Mucosa of rectum (tissue), 2 donors: ENCODE results near the gene CEACAM3.

Source experiments
- H3K27ac ChIP-seq, 2 donors: one replicate each; pipeline ENCODE4 v1.7.0; 2013; ENCODE audit warnings: inconsistent platforms in 2 of 2, low read depth in 2 of 2, low read length in 2 of 2
- H3K27me3 ChIP-seq, 2 donors: one replicate each; pipeline ENCODE4 v1.7.0; 2013; ENCODE audit warnings: low read length in 2 of 2; ENCODE audit not compliant: control insufficient read depth in 2 of 2, insufficient read depth in 2 of 2
- H3K36me3 ChIP-seq, 2 donors: one replicate each; pipeline ENCODE4 v1.7.0; 2013; ENCODE audit warnings: low read length in 2 of 2; ENCODE audit not compliant: control insufficient read depth in 2 of 2, insufficient read depth in 2 of 2
- H3K4me1 ChIP-seq, 2 donors: one replicate each; pipeline ENCODE4 v1.7.0; 2013; ENCODE audit warnings: low read length in 2 of 2, mild to moderate bottlenecking in 1 of 2; ENCODE audit not compliant: control insufficient read depth in 2 of 2, insufficient read depth in 2 of 2
- H3K4me3 ChIP-seq, 2 donors: one replicate each; pipeline ENCODE4 v1.7.0; 2013; ENCODE audit warnings: low read length in 2 of 2
- H3K9ac ChIP-seq, 2 donors: one replicate each; pipeline ENCODE4 v1.7.0; 2013; ENCODE audit warnings: low read length in 2 of 2, low read depth in 1 of 2, mild to moderate bottlenecking in 1 of 2
- H3K9me3 ChIP-seq, 2 donors: one replicate each; pipeline ENCODE4 v1.7.0; 2013; ENCODE audit warnings: low read length in 2 of 2; ENCODE audit not compliant: control insufficient read depth in 2 of 2
- donor health status: healthy.
- donor health status: Normal muscosa, but diverticular disease.

Gene CEACAM3

DNA sequence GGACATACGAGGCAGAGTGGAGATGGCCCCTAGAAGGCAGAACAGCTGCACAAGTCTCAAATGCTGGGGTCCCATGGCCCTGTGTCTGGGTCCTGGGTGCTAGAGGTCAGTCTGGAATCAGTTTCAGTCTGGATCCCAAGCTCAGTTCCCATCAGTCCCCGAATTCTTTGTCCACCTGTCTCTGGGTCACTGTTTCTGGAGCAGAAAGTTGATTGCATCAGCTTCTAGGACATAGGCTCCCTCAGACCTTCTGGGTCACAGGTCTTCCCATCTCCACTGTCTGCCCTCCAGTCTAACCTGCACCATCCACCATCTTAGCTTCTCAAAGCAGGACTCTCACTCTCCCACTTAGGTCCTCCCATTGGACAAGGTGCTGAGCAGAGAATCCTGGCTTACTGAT, 42.8 kb downstream of the CEACAM3 start:
- Histone ChIP-seq H3K27ac (no peak overlapping the region), H3K9ac (no peak overlapping the region), H3K4me1 (no peaks in the 10 kb centered on the region), H3K36me3 (no peaks in the 10 kb centered on the region), H3K27me3 (peaks cover 7 to 12% of the 10 kb centered on the region in 2 donors), H3K4me3 (no peak overlapping the region), H3K9me3 (no peaks in the 10 kb centered on the region)

DNA sequence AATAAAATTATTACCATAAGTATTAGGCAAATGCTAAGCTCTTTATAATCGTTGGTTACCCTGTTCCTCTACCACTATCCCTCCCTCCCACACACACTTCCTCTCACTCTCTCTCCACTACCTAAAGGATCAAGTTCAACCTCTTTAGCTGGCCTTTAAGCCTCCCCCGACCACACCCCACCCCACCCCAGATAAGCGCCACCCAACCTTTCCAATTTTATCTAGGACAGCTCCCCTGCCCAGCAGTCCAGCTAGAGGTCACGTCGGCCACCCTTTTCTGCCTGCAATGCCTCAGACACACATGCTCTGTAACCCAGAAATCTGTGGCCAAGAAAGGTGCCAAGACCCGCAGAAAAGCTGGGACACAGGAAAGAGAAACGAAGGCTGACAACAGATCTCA, 47.0 kb downstream of the CEACAM3 start:
- Histone ChIP-seq H3K27me3 (peaks cover 0 to 5% of the 10 kb centered on the region in 2 donors), H3K4me1 (no peaks in the 10 kb centered on the region), H3K4me3 (no peak overlapping the region), H3K9me3 (no peaks in the 10 kb centered on the region), H3K36me3 (no peaks in the 10 kb centered on the region), H3K27ac (no peak overlapping the region), H3K9ac (no peak overlapping the region)

DNA sequence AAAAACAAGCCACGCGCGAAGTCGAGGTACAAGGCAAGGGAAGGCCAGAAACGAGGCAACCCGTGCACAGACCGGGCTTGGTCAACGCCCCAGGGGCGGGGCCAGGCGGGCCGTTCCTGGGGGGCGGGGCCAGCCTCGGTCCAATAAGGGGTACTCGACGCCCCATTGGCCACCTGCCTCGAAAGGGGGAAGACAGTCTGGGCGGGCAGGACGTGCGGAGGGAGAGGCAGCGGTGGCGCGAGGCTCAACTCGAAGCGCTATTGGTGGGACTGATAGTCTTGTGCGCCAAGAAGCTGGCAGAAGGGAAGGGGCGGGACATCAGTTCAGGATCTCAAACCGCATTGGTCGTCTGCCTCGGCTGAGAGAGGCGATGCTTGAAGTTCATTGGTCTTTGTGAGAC, 48.2 kb downstream of the CEACAM3 start, which contains the start of gene LYPD4:
LYPD4 (minus strand) TSS at position 83 of the 400 bp plus-strand sequence. CDS start 5,398 bp downstream, outside the sequence.
- Histone ChIP-seq H3K9ac (no peak within 1 kb of the TSS), H3K27me3 (peaks cover 0 to 5% of the 10 kb centered on the region in 2 donors), H3K36me3 (no peaks in the 10 kb centered on the region), H3K4me1 (no peaks in the 10 kb centered on the region), H3K9me3 (no peaks in the 10 kb centered on the region), H3K27ac (no peak within 1 kb of the TSS), H3K4me3 (no peak within 1 kb of the TSS)

DNA sequence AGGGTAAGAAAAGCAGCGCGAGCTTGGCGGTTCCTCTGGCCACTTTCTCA, 48.4 kb downstream of the CEACAM3 start, which contains the start of gene DMRTC2:
DMRTC2 (plus strand) TSS at position 42 of the 50 bp plus-strand sequence. CDS start 2,387 bp downstream, outside the sequence.
- Histone ChIP-seq H3K36me3 (no peaks in the 10 kb centered on the region), H3K4me3 (no peak within 1 kb of the TSS), H3K27ac (no peak within 1 kb of the TSS), H3K9me3 (no peaks in the 10 kb centered on the region), H3K9ac (no peak within 1 kb of the TSS), H3K27me3 (peaks cover 0 to 5% of the 10 kb centered on the region in 2 donors), H3K4me1 (no peaks in the 10 kb centered on the region)

DNA sequence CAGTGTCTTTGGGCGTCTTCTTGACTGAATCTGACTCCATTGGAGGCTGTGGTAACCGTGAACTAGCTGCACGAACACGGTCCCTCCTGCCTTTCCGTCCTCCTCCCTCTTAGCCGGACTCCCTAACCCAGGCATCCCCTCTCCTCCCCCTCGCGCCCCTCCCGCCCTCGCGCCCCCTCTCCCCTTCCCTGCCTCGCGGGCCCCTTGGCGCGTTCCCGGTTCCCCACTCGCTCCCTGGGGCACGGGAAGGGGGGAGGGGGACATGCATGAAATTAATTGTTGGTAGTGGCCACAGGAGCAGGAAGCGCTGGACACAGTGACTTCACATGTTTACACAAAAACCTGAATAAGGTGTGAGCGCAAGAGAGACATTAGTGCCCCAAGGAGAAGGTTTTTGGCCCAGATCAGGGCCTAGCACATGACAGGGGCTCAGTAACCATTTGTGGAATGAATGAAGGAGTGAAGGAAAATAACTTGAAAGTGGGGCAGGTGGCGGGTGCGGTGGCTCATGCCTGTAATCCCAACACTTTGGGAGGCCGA, 48.7 kb downstream of the CEACAM3 start:
- H3K9ac ChIP-seq: no peak overlapping the region
- H3K27ac ChIP-seq: no peak overlapping the region
- peaks cover 0 to 5% of the 10 kb centered on the region in 2 donors for H3K27me3 ChIP-seq
- no peaks in the 10 kb centered on the region for H3K9me3 ChIP-seq
- H3K36me3 ChIP-seq: no peaks in the 10 kb centered on the region
- no peak overlapping the region for H3K4me3 ChIP-seq
- H3K4me1 ChIP-seq: no peaks in the 10 kb centered on the region

DNA sequence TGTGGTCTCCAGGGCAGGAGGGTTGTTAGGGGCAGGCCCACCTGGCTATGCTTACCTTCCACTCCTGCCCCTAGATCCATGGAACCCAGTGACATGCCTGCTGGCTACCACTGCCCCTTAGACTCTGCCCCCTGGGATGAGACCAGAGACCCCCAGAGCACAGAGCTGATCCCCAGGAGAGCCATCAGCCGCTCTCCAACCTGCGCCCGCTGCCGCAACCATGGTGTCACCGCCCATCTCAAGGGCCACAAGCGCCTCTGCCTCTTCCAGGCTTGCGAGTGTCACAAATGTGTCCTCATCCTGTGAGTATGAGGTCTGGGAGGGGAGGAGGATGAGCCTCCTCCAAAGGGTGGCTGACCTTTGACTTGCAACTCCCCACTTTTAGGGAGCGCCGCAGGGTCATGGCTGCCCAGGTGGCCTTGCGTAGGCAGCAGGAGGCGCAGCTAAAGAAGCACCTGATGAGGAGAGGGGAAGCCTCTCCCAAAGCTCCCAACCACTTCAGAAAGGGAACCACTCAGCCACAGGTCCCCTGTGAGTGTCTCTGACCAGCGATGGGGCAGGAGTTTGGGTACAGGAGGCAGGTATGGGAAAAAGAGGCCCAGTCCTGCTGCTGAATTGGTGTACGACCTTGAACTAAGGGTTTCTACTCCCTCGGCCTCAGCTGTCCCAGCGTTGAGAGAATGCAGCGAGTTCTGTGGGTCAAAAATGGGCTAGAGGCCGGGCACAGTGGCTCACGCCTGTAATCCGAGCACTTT, 51.1 kb downstream of the CEACAM3 start:
- Histone ChIP-seq H3K27me3 (peaks cover 0 to 6% of the 10 kb centered on the region in 2 donors), H3K36me3 (no peaks in the 10 kb centered on the region), H3K4me1 (no peaks in the 10 kb centered on the region), H3K9ac (no peak overlapping the region), H3K27ac (no peak overlapping the region), H3K4me3 (no peak overlapping the region), H3K9me3 (no peaks in the 10 kb centered on the region)

DNA sequence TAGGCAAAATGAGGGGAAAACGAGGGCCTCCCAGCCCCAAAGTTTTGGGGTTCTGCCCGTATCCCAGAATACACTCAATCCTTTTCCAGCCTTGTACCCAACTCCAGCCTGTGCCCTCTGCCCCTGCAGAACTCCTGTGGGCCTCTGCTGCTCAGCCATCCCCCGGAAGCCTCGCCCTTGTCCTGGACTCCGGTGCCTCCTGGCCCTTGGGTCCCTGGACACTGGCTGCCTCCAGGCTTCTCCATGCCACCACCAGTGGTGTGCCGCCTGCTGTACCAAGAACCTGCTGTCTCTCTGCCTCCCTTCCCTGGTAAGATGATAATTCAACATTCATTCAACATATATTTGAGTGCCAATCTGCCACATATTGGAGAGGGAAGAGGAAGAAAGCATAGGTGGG, 52.3 kb downstream of the CEACAM3 start:
- Histone ChIP-seq H3K4me1 (no peaks in the 10 kb centered on the region), H3K4me3 (no peak overlapping the region), H3K9ac (no peak overlapping the region), H3K27me3 (peaks cover 0 to 8% of the 10 kb centered on the region in 2 donors), H3K9me3 (no peaks in the 10 kb centered on the region), H3K27ac (no peak overlapping the region), H3K36me3 (no peaks in the 10 kb centered on the region)

DNA sequence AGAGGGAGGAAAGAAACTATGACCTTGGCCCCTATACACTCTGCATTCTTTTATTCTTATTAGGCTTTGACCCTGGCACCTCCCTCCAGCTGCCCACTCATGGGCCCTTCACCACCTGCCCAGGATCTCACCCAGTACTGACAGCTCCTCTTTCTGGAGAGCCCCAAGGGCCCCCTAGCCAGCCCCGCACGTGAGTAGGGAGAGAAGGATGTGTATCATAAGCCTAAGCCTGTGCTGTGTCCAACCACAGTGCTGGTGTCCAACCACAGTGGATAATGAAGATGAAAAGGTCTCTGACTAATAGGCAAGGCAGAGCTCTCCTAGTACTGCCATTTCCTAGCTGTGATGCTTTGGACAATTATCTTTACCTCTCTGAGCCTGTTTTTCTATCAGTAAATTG, 52.7 kb downstream of the CEACAM3 start:
- Histone ChIP-seq H3K27ac (no peak overlapping the region), H3K4me3 (no peak overlapping the region), H3K36me3 (no peaks in the 10 kb centered on the region), H3K9me3 (no peaks in the 10 kb centered on the region), H3K4me1 (no peaks in the 10 kb centered on the region), H3K27me3 (peaks cover 0 to 8% of the 10 kb centered on the region in 2 donors), H3K9ac (no peak overlapping the region)

DNA sequence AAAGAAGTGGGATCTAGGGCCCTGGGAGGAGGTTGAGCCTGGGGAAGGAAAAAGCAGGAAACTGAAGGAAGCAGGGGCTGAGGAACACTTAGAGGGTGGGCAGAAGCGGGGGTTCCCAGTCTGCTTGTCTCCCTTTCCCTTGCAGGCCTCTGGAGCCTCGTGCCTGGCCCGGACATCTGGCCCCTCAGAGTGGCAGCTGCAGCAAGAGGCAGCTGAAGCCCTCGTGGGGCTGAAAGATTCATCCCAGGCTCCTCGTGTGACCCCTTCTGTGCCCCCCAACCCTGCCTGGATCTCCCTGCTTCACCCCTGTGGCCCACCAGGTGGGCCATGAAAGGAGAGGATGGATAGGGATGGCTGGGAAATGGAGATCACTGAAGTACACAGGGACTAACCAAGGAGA, 54.0 kb downstream of the CEACAM3 start:
- no peak overlapping the region for H3K9ac ChIP-seq
- peaks cover 0 to 8% of the 10 kb centered on the region in 2 donors for H3K27me3 ChIP-seq
- no peaks in the 10 kb centered on the region for H3K36me3 ChIP-seq
- no peaks in the 10 kb centered on the region for H3K4me1 ChIP-seq
- H3K27ac ChIP-seq: no peak overlapping the region
- no peaks in the 10 kb centered on the region for H3K9me3 ChIP-seq
- no peak overlapping the region for H3K4me3 ChIP-seq

DNA sequence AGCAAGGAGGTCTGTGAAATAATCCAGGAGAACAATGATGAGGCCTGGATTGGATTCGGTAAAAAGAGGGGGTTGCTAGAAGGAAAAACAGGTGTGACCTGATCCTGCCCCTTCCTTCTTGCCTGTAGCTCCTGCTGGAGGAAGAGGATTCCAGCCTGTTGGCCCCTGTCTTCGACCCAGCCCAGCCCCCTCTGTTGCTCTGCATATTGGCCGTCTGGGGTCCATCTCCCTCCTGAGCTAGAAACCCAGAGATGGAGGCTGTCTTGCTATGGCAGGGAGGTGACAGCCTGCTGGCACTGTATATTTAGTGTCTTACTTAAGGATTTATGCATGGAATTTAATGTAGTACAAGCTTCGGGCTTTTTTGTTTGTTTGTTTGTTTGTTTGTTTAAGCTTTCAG, 55.1 kb downstream of the CEACAM3 start:
- H3K9me3 ChIP-seq: no peaks in the 10 kb centered on the region
- no peaks in the 10 kb centered on the region for H3K4me1 ChIP-seq
- H3K4me3 ChIP-seq: no peak overlapping the region
- H3K27ac ChIP-seq: no peak overlapping the region
- no peak overlapping the region for H3K9ac ChIP-seq
- peaks cover 0 to 8% of the 10 kb centered on the region in 2 donors for H3K27me3 ChIP-seq
- no peaks in the 10 kb centered on the region for H3K36me3 ChIP-seq
